ENCODE data around the gene RSU1. TPM values are rescaled to one million over a fixed set of nuclear protein-coding genes. Genes with fewer than 3 reads are reported as not detected.

Gene RSU1
- total RNA-seq, 1 donor from 2014 or later = 25.0 TPM

- DNase-seq (ENCODE audit: low read depth) = no peak
- Histone ChIP-seq H3K36me3 (ENCODE audit: control insufficient read depth, insufficient read depth, low read length) (no peaks in the 10 kb centered on the region), H3K27me3 (ENCODE audit: control insufficient read depth, insufficient read depth, low read length) (no peaks in the 10 kb centered on the region), H3K4me3 (ENCODE audit: low read depth, low read length) (no peak overlapping the region)
- TF ChIP-seq, protein P1, sequence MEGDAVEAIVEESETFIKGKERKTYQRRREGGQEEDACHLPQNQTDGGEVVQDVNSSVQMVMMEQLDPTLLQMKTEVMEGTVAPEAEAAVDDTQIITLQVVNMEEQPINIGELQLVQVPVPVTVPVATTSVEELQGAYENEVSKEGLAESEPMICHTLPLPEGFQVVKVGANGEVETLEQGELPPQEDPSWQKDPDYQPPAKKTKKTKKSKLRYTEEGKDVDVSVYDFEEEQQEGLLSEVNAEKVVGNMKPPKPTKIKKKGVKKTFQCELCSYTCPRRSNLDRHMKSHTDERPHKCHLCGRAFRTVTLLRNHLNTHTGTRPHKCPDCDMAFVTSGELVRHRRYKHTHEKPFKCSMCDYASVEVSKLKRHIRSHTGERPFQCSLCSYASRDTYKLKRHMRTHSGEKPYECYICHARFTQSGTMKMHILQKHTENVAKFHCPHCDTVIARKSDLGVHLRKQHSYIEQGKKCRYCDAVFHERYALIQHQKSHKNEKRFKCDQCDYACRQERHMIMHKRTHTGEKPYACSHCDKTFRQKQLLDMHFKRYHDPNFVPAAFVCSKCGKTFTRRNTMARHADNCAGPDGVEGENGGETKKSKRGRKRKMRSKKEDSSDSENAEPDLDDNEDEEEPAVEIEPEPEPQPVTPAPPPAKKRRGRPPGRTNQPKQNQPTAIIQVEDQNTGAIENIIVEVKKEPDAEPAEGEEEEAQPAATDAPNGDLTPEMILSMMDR (IDR thresholded peaks at IDR 0.05; ENCODE audit: insufficient read depth, low read length, severe bottlenecking) = no peak
- FAIRE-seq = no peak
Observed at GRCh38 chr10:16586358-16587138, 230.7 kb downstream of the RSU1 start.

GRCh38 chr10:16585103-16585502 lies 232.1 kb downstream of the RSU1 start:
- no peaks in the 10 kb centered on the region for H3K27me3 ChIP-seq (ENCODE audit: control insufficient read depth, insufficient read depth, low read length)
- no peak overlapping the region for H3K4me3 ChIP-seq (ENCODE audit: low read depth, low read length)
- no peak for DNase-seq (ENCODE audit: low read depth)
- TF ChIP-seq, protein P1 (IDR thresholded peaks at IDR 0.05; ENCODE audit: insufficient read depth, low read length, severe bottlenecking) = no peak
- H3K36me3 ChIP-seq (ENCODE audit: control insufficient read depth, insufficient read depth, low read length) = no peaks in the 10 kb centered on the region
- no peak for FAIRE-seq

DNA sequence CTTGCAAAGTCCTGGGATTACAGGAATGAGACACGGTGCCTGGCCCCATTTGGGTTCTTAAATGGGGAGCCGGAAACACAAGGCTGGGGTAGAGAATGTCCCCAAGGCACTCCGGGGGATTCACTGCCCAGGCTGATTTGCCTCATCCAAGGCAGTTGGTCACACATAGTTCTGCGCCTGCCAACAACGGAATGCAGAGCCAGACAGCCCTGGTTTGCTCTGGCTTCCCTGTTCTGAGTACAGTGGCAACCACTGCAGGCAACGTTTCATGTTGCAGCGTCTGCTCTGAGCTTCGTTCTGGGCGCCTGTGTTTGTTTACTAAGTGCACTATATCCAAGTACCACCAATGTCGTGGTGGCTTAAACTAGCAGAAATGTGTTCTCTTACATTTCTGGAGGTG lies 233.8 kb downstream of the RSU1 start:
- FAIRE-seq = peak; percentile 52
- no peaks in the 10 kb centered on the region for H3K36me3 ChIP-seq (ENCODE audit: control insufficient read depth, insufficient read depth, low read length)
- no peak overlapping the region for H3K4me3 ChIP-seq (ENCODE audit: low read depth, low read length)
- H3K27me3 ChIP-seq (ENCODE audit: control insufficient read depth, insufficient read depth, low read length) = no peaks in the 10 kb centered on the region
- TF ChIP-seq, protein P1 (IDR thresholded peaks at IDR 0.05; ENCODE audit: insufficient read depth, low read length, severe bottlenecking) = no peak
- no peak for DNase-seq (ENCODE audit: low read depth)

GRCh38 chr10:16581202-16581601 lies 236.0 kb downstream of the RSU1 start:
- FAIRE-seq (no peak), DNase-seq (ENCODE audit: low read depth) (no peak)
- Histone ChIP-seq H3K27me3 (ENCODE audit: control insufficient read depth, insufficient read depth, low read length) (no peaks in the 10 kb centered on the region), H3K36me3 (ENCODE audit: control insufficient read depth, insufficient read depth, low read length) (no peaks in the 10 kb centered on the region), H3K4me3 (ENCODE audit: low read depth, low read length) (no peak overlapping the region)
- TF ChIP-seq, protein P1 (IDR thresholded peaks at IDR 0.05; ENCODE audit: insufficient read depth, low read length, severe bottlenecking) = no peak

GRCh38 chr10:16570731-16571130 lies 246.5 kb downstream of the RSU1 start:
- H3K27me3 ChIP-seq (ENCODE audit: control insufficient read depth, insufficient read depth, low read length) = no peaks in the 10 kb centered on the region
- FAIRE-seq = no peak
- no peak for DNase-seq (ENCODE audit: low read depth)
- no peak overlapping the region for H3K4me3 ChIP-seq (ENCODE audit: low read depth, low read length)
- no peaks in the 10 kb centered on the region for H3K36me3 ChIP-seq (ENCODE audit: control insufficient read depth, insufficient read depth, low read length)
- TF ChIP-seq, protein P1 (IDR thresholded peaks at IDR 0.05; ENCODE audit: insufficient read depth, low read length, severe bottlenecking) = no peak

Data from bronchial epithelial cell (primary cell).